HG03558 (cell line): ENCODE measurements around the gene FLT3.
A peak's percentile ranks its signal among the peaks of the same experiment; 100 is the strongest.
"Not testable (repeated sequence)": the region's sequence is repeated elsewhere in the genome, so short reads cannot be mapped to it uniquely, and the experiment has no call there.

ENCODE experiments used
- ATAC-seq: cut with Tn5 transposase; IDR thresholded peaks from one replicate; pipeline ENCODE4 v1.9.1; 2021; ENCODE audit warnings: moderate number of reproducible peaks; ENCODE audit not compliant: unreplicated experiment; ENCODE audit errors: extremely low read depth

The FLT3 gene

DNA sequence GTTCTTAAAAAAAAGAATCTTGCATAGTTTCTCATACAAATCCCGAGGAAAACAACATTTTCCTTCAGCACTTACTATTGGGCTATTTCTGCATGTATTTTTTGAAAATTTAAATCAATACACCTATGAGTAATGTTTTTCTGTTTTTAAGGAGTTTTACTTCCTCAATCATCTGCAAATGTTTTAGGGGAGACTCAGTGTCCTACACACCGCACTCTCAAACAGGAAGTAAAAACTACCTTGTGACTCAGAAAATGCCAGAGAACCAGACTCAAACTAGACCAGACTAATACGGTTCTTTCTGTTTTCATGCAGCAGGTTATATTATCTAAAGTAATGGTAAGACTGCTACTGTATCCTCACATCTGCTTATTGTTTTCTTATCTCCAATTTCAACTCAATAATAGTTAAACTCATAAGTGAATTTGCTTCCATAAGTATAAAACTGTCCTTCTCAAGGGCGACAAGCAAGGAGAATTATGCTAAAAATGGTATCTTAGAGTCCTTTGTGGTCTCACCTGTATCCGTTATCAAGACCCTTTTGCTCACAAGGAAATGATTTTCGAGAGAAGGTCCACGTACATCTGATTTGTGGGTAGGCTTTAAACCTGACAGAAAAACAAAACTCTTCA lies 52.5 kb downstream of the FLT3 start:
- peak; percentile 67 for ATAC-seq

DNA sequence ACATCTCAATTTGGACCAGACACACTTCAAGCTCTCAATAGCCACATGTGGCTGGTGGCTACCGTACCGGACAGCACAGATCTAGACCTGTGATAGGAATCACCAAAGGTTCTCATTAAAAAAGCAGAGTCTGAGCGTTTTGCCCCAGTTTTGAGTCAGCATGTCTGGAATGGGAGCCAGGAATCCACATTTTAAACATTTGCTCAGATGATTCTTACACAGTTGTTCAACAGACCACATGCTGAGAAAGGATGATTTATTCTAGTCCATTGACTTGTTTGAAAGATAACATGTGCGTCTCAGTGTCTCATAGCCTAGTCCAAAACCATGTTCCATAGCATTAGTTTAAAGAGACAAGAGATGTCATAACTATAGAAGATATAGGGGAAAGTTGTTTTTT lies 53.4 kb downstream of the FLT3 start:
- ATAC-seq, result no peak

DNA sequence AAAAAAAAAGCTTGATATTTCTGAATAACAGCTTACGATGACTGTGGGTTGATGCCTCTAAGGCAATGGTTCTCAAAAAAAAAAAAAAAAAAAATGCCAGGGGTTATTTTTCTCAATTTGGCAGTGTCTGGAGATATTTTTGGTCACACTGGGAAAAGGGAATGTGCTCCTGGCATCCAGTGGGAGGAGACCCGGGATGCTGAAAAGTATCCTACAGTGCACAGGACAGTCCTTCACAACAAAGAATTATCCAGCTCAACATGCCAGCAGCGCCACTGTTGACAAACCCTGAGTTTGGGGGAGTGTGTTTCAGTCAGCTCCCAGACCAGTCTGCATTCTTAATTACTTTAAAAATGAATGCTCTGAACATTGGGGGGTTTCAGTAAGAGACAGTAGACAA lies 54.5 kb downstream of the FLT3 start:
- no peak for ATAC-seq

DNA sequence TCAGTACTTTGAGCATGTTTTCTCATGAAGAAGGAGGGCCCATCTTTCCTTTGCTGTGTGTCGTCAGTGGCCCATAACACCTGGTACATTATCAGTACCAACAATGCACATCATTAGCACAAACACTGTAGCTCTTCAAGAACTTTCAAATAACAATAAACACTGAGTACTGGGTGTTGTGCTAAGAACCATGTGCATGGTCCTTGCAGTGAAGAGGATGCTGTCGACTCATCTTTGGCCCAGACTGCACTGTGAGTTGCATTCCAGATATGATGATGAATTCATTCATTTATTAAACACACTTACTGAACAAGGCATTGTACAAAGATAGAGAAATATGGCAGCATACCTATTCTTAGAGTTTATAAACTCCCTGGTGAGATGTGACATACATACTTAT lies 55.8 kb downstream of the FLT3 start:
- no peak for ATAC-seq

DNA sequence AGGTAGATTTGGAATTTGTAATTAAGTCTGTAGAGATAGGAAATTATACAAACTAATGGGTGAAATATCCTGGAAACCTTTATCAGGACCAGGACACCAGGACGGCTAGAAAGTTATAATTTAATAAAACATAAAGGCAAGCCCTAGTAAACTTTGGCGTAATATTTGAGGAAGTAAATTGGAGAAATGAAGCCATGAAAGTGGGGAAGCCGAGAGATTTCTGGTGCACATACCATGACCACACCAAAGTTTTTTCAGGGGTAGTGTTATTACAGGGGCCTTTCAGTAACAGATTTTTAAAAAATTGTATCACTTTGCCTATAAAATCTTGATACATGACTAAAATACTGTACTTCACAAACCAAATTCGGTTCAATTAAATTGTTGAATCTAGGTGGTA lies 57.2 kb downstream of the FLT3 start:
- no peak for ATAC-seq

DNA sequence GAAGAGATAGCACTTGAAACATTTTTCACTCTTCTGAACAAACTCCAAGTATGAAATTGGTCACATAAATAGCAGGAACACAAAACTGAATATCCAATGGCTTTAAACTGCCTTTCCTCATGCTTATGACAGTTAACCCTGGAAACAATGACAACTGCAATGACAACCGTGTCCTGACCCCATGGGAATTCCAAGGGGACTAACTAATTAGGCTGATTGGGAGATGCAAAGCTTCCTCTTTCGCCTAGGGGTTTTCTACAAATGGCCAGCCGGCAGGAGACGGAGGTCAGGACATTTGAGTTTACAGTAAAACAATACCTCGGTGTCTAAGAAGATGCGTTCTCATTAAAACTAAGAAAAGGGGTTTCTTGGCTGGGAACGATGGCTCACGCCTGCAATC lies 58.9 kb downstream of the FLT3 start:
- ATAC-seq, result no peak

DNA sequence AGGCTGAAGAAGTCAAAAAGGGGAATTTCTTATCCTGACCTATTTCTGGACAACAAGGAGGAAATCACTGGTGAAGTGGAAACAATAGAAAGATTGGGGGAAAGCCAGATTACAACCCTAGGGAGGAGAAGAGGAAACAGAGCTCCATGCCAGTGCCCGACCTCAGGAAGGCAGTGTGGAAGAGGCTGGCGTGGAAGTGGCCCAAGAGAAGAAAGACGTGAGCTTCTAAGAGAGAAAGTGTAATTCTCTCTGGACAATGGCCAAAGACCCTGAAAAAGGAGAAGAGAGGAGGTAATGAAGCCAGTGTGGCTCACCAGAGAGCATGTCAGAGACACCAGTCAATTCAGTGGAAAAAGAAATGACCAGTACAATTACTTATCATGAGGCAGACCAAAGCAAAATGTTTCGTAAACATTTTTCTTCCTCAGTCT lies 59.3 kb downstream of the FLT3 start:
- no peak for ATAC-seq

DNA sequence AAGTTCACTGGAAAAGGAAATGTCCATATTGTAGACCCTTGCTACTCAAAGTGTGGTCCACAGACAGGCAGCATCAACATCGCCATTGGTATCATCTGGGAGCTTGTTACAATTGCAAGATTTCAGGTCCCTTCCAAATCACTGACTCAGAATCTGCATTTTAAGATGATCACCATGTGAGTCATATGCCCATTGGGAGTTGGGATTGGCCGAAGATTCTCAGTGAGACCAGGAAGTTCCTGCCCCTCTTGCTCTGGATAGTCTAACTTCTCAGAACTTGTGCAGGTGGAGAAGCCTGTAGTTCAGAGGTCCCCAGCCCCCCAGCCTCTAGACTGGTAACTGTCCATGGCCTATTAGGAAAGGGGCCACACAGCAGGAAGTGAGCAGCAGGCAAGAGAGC lies 63.0 kb downstream of the FLT3 start:
- no peak for ATAC-seq

DNA sequence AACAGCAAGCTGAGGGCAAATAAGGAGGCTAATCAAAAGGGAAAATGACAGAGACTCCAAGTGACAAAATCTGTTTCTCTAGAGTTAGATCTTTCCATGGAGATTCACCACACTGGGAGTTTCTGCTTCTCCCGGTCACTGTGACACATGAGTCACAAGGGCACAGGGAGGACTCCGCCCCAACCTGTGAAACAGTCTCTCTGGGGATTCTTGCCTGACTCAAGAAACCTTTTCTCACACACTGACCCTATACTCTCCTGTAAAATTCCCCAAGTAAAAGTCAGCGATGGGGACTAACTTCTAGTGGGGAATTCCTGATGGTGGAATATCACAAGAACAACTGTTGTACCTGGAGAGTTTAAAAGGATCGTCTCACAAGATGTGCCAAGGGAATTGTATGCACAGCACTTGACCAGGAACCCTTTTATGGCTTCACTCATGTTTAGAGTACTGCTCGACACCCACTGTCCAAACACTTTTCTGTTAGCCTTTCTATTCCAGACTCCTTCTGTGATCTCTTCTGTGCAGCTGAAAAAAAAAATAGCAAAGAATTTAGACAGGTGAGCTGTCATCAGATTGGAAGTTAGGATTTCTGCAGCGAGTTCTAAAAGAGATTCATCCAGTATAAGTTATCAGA lies 65.1 kb downstream of the FLT3 start:
- ATAC-seq, result no peak

DNA sequence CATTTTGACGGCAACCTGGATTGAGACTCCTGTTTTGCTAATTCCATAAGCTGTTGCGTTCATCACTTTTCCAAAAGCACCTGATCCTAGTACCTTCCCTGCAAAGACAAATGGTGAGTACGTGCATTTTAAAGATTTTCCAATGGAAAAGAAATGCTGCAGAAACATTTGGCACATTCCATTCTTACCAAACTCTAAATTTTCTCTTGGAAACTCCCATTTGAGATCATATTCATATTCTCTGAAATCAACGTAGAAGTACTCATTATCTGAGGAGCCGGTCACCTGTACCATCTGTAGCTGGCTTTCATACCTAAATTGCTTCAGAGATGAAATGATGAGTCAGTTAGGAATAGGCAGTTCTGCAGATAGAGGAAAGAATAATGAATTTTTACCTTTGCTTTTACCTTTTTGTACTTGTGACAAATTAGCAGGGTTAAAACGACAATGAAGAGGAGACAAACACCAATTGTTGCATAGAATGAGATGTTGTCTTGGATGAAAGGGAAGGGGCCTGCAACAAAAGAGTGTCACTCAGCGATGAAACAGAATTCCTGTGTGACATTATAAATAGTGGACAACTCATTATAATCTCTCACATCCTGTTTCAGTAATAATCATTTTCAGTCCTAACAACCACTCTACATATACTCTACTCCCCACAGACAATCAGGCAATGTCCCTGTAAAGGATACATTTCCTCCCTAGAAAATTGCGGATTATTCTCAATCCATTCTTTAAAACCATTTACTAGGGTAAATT lies 66.3 kb downstream of the FLT3 start:
- ATAC-seq, result no peak

DNA sequence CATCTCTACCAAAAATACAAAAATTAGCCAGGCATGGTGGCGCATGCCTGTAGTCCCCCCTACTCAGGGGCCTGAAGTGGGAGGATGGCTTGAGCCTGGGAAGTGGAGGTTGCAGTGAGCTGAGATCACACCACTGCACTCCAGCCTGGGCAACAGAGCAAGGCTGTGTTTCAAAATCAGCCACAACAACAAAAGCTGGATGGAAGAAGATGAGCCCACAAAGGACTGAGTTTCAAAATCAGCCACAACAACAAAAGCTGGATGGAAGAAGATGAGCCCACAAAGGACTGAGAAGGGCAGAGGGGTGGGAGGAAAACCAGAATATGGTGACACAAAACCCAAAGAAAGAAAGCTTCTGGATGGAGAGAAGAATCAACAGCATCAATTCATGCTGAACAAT lies 67.9 kb downstream of the FLT3 start:
- ATAC-seq, result not testable (repeated sequence)

DNA sequence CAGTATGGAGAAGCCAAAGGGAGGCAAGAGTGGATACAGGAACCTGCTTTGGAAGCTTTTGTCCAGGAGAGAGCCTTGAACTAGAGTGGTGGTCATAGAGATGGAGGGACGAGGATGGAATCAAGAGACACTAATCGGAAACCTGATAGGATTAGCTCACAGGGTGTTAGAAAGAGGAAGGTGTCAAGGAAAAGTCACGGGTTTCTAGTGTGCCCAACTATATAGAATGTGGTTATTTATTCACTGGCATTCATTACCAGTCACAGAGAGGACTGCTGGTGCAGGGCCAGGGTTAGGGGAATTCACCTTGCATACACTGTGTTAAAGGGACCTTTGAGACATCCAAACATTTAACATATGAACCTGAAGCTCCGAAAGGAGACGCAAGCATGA lies 68.5 kb downstream of the FLT3 start:
- ATAC-seq, result no peak

DNA sequence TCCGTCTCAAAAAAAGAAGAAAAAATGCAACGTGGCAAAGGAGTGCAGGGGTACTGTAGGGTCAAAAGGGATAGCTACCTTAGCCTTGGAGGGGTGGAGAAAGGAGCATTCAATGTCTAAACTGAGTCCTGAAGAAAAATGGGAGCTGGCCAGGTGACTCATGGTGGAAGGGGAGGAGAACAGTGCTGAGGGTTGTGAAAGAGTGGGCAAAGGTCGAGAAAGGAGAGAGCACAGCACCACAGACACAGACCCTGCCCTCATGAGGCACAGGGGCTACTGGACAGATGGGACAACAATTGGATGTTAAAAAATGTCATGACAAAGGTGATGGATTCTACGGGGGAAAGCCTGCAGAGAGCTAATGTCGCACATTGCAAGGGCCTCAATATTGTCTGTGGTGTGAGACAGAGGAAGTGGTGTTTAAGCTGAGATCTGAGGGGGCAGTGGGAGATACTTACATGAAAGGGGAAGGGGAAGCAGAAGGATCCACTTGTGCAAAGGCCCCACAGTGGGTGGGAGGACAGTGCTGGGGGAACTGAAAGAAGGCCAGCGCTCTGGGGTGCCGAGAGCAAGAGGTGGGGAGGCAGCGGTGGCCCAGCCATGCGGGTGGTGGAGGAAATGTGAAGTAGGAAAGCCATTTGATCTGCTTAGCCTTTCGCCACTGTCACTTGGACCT lies 69.0 kb downstream of the FLT3 start:
- ATAC-seq, result no peak

DNA sequence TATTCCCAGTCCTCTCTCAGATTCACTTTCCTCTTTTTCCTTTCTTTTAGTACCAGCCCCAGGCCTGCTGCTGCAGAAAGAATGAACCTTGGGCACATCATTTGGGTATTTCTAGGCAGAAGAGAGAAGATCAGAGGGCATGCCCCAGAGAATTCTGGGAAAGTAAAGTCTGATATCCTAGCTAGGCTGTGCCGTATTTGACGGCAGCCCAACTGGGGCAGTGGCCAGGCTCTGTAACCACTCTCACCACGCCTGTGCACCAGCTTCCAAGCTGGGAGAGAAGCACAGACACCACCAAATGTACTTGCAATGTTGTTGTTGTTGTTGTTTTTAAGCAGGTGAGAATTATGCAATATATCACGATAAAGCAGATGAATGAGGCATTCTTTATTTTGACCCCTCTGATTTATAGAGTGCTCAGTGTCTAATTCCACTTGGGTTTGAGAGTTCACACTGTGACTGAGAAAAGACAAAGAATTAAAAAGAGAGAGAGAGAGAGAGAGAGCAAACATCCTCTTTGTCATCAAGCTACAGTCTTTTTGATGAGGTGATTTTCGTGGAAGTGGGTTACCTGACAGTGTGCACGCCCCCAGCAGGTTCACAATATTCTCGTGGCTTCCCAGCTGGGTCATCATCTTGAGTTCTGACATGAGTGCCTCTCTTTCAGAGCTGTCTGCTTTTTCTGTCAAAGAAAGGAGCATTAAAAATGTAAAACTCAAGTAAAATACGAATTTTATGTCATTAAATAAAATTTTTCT lies 72.6 kb downstream of the FLT3 start:
- ATAC-seq, result no peak

DNA sequence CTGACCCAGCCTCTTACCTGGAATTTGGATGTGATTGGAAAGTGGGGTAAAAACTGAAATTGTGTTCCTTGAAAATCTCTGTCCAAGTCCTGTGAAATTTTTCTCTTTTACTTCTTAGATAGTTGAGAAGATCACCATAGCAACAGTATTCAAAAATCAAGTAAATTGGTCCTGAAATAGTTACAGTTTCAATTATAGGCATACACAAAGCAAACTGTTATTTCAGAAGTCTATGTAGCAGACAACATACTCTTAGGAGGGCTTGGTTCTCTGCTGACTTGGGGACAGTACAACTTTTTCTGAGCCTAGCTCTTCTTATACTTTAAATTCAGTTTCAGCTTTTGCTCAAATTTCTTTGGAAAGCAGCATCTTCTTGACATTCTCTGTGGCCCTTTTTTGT lies 73.3 kb downstream of the FLT3 start:
- no peak for ATAC-seq

DNA sequence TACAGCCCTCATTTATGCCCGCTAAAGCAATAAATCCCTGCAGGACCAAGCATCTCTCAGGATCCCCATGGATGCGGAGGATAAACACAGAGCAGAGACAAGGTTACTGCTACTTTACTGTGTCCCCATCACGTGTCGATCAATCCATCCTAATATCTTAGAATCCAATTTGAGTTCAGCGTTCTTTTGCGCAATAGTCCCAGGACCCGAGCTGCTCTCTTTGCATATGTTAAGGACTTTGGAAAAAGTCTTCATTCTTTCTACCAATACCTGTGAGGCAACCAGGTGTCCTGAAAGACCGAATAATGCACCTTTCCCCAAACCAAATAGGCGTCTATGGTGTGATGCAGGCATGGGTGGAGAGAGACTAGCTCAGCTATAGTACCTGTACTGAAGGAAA lies 73.9 kb downstream of the FLT3 start:
- no peak for ATAC-seq

DNA sequence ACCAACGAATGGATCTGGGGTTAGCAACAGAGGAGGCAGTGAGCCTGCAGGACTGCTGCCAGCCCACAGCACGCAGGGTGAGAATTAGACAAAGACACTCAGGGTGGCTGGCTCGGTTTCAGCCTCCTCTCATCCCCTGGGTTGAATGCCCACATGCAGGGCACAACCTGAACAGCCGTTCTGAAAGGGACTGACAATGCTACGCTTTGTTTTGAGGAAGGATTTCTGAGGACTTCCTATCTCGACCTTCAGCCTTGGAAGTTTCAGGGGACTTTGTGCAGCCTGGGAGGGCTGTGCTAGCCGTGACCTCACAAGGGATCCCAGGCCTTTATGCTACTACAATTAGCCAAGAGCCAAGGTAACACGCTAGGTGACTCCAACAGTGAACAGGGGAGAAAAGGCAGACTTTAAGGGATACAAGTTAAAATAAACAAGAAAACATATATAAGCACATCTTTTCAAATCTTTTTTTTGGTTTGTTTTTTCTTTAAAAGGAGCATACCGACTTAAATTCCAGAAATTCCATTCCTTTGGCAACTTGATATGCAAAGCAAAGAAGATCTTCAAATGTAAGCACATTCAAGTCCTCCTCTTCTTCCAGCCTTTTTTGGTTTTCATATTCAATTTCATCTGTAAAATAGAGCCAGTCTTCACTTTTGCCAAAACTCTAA lies 77.4 kb downstream of the FLT3 start:
- ATAC-seq, result no peak

DNA sequence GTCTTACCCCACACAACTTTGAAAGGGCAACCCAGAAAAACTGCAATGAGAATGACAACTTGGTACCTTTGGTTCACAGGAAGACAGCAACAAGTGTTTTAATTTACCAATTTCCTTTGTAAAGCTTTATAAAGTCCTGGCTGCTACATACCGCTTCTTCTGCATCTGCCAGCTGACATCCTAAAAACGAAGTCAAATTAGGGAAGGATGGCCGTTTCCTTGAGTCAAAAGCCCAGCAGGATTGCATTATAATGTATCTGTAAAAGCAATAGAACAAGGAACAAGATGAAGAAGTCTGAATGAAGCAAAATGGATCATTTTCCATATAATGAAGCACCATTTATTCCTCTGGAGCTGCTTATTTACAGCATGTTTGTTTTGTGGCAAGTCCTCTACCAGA lies 86.1 kb downstream of the FLT3 start:
- ATAC-seq, result no peak

DNA sequence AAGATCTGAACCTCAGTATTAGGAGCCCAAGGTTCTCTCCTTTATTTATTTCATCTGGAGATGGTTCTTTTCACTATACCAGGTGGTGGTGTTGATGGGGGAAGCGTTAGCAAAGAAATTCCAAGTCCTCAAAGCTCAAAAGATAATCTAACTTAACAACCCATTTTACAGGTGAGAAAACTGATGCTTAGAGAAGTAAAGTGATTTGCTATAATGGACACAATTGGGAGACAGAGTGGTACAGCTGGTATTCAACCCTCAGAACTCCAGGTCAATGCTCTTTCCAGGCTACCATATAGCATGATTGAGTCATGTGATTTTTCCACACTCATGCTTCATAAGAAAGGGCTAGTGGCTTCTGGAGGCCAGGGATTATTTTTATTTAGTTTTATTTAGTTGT lies 86.9 kb downstream of the FLT3 start:
- ATAC-seq, result no peak

DNA sequence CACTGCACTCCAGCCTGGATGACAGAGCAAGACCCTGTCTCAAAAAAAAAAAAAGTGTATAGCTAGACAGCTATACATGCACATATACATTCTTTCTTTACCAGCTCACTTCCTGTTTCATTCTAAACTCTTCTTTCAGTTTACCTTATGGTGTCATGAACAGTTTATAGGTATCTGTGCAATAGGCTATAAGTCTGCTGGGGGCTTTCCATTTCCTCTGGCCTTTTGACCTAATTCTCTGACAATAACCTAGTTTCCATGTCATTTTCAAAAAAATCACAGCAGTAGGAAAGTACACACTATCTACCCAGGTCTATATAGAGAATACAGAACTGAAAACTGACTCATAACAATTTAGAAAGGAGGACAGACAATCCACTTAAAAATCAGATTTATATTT lies 87.5 kb downstream of the FLT3 start:
- peak; percentile 64 for ATAC-seq
